Astrocyte of the spinal cord (primary cell): ENCODE results near the gene FRMD4A.

Source experiments
- DNase-seq: peaks from one replicate; pipeline ENCODE4 v3.0.0; 2011; ENCODE audit warnings: low read depth, low spot score
- H3K4me3 ChIP-seq: 2 replicates; pipeline ENCODE4 v1.5.1; 2011; ENCODE audit warnings: low read depth, mild to moderate bottlenecking, low read length, moderate library complexity
- in situ Hi-C: cut with HindIII; loops from 2 replicates; pipeline ENCODE4 v1.10.0; 2017; ENCODE audit warnings: low sequenced_read_pairs
- TF ChIP-seq, protein P1 (sequence below): IDR thresholded peaks from 2 replicates; pipeline ENCODE4 v1.5.1; 2012; ENCODE audit warnings: low read depth, mild to moderate bottlenecking, low read length, inconsistent platforms

Gene FRMD4A

GRCh38 chr10:14025283-14026189 is 305.2 kb downstream of the FRMD4A start:
- TF ChIP-seq, protein P1, sequence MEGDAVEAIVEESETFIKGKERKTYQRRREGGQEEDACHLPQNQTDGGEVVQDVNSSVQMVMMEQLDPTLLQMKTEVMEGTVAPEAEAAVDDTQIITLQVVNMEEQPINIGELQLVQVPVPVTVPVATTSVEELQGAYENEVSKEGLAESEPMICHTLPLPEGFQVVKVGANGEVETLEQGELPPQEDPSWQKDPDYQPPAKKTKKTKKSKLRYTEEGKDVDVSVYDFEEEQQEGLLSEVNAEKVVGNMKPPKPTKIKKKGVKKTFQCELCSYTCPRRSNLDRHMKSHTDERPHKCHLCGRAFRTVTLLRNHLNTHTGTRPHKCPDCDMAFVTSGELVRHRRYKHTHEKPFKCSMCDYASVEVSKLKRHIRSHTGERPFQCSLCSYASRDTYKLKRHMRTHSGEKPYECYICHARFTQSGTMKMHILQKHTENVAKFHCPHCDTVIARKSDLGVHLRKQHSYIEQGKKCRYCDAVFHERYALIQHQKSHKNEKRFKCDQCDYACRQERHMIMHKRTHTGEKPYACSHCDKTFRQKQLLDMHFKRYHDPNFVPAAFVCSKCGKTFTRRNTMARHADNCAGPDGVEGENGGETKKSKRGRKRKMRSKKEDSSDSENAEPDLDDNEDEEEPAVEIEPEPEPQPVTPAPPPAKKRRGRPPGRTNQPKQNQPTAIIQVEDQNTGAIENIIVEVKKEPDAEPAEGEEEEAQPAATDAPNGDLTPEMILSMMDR, result no peak
- in situ Hi-C loops, result no loop called here
- no peak overlapping the region for H3K4me3 ChIP-seq
- DNase-seq, result no peak

GRCh38 chr10:14024329-14025202 is 306.2 kb downstream of the FRMD4A start:
- H3K4me3 ChIP-seq, result no peak overlapping the region
- in situ Hi-C loops, result no loop called here

DNA sequence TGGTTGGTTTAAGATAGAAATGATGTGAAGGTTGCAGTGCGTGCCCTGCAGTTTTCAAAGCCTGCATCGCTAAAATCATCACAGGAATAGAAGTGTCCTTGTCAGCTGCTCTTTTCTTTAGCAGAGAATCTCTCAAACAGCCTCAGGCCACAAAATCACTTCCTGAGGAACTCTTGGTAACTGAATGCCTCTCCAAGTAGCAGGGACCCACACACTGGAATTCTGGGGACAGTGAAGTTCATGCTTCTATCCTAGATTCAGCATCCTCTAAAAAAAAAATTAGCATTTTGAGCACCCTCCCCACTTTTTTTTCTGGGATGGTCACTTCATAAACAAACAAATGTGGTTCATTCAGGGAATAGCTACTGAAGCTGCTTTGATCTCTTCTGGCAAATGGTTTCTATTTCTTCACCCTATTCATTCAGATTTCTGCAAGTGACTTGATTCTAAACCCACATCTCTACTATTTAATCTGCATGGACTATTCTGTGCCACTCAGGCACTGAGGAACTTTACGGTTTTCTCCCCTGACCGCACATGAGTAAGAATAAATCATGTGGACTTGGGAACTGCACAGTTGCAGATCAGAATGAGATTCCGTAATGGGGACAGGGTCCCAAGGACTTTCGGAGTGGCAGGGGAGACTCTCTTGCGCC is 306.9 kb downstream of the FRMD4A start:
- no peak for DNase-seq
- no peak overlapping the region for H3K4me3 ChIP-seq
- TF ChIP-seq, protein P1, result no peak
- in situ Hi-C loops, result no loop called here

More at GRCh38 chr10:14024329-14025202, 306.2 kb downstream of the FRMD4A start:
- TF ChIP-seq, protein P1, result no peak
- DNase-seq, result no peak

DNA sequence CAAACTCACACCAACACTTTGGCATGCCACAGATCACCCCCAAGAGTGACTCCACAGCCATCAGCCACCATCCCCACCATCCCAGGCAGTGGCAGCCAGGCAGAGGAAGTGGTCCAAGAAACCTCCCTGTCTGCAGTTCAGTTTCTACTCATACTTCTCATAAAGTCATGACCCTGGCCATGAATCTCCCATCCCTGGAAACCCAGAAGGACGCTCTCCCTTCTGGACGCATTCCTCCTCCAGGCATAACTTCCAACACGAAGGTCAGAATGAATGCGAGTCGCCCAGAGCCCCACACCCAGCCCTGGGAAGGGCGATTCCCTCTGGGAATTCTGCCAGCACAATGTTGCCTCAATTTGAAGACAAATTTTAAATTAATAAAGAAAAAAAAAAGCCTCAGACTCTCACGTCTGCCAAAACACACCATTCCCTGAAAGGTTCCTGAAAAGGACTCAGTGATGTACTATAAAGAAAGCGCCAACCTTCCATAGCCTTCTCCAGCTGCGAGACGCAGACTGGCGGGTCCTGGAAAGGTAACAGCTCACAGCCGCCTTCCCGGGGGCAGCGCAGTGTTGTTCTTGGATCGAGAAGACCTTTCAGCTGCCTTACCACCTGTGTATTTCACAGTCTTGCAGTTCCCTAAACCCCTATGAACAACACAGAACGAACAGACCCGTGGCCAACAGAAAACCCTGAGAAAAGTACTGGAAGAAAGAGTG is 307.6 kb downstream of the FRMD4A start:
- no peak overlapping the region for H3K4me3 ChIP-seq
- TF ChIP-seq, protein P1, result no peak
- in situ Hi-C loops, result no loop called here
- DNase-seq, result no peak

- TF ChIP-seq, protein P1, result no peak
- DNase-seq, result no peak
- in situ Hi-C loops, result no loop called here
- no peak overlapping the region for H3K4me3 ChIP-seq
These were observed 308.7 kb downstream of the FRMD4A start for GRCh38 chr10:14022052-14022451.
